GM21360 (cell line): ENCODE results near the gene CRB1.
A peak's percentile ranks its signal among the peaks of the same experiment; 100 is the strongest.
"Not testable (repeated sequence)": the region's sequence is repeated elsewhere in the genome, so short reads cannot be mapped to it uniquely, and the experiment has no call there.

ENCODE experiments used
- ATAC-seq: cut with Tn5 transposase; IDR thresholded peaks from one replicate; pipeline ENCODE4 v1.9.1; 2021; ENCODE audit warnings: mild to moderate bottlenecking, moderate library complexity; ENCODE audit not compliant: unreplicated experiment

Gene CRB1

GRCh38 chr1:197394831-197395608 lies 127.0 kb downstream of the CRB1 start:
- no peak for ATAC-seq

- ATAC-seq: no peak
Observed at GRCh38 chr1:197397895-197398294, 129.8 kb downstream of the CRB1 start.

- ATAC-seq: peak; percentile 89
Observed at GRCh38 chr1:197399755-197400521, 131.9 kb downstream of the CRB1 start.

GRCh38 chr1:197400522-197400902 lies 132.5 kb downstream of the CRB1 start:
- no peak for ATAC-seq

- ATAC-seq: no peak
Observed at GRCh38 chr1:197402189-197402588, 134.1 kb downstream of the CRB1 start.

- ATAC-seq: not testable (repeated sequence)
Observed at GRCh38 chr1:197404774-197405173, 136.7 kb downstream of the CRB1 start.

- not testable (repeated sequence) for ATAC-seq
Observed at GRCh38 chr1:197405614-197406013, 137.6 kb downstream of the CRB1 start.

GRCh38 chr1:197413564-197413963 lies 145.5 kb downstream of the CRB1 start:
- no peak for ATAC-seq

- ATAC-seq: no peak
Observed at GRCh38 chr1:197415221-197415620, 147.2 kb downstream of the CRB1 start.

GRCh38 chr1:197418693-197419092 lies 150.6 kb downstream of the CRB1 start:
- ATAC-seq: no peak

- no peak for ATAC-seq
Observed at GRCh38 chr1:197422993-197423392, 154.9 kb downstream of the CRB1 start.

GRCh38 chr1:197424380-197424779 lies 156.3 kb downstream of the CRB1 start:
- ATAC-seq: no peak

GRCh38 chr1:197429372-197429771 lies 161.3 kb downstream of the CRB1 start:
- no peak for ATAC-seq

GRCh38 chr1:197435224-197435623 lies 167.2 kb downstream of the CRB1 start:
- no peak for ATAC-seq

- ATAC-seq: no peak
Observed at GRCh38 chr1:197437601-197438000, 169.5 kb downstream of the CRB1 start.

GRCh38 chr1:197438010-197438790 lies 170.1 kb downstream of the CRB1 start:
- ATAC-seq: no peak

- no peak for ATAC-seq
Observed at GRCh38 chr1:197439708-197440280, 171.7 kb downstream of the CRB1 start.

- no peak for ATAC-seq
Observed at GRCh38 chr1:197440715-197441114, 172.7 kb downstream of the CRB1 start.

GRCh38 chr1:197441999-197442414 lies 174.0 kb downstream of the CRB1 start:
- no peak for ATAC-seq

GRCh38 chr1:197444755-197445154 lies 176.7 kb downstream of the CRB1 start:
- no peak for ATAC-seq
